ENCODE measurements around the gene ARRB1.

DNA sequence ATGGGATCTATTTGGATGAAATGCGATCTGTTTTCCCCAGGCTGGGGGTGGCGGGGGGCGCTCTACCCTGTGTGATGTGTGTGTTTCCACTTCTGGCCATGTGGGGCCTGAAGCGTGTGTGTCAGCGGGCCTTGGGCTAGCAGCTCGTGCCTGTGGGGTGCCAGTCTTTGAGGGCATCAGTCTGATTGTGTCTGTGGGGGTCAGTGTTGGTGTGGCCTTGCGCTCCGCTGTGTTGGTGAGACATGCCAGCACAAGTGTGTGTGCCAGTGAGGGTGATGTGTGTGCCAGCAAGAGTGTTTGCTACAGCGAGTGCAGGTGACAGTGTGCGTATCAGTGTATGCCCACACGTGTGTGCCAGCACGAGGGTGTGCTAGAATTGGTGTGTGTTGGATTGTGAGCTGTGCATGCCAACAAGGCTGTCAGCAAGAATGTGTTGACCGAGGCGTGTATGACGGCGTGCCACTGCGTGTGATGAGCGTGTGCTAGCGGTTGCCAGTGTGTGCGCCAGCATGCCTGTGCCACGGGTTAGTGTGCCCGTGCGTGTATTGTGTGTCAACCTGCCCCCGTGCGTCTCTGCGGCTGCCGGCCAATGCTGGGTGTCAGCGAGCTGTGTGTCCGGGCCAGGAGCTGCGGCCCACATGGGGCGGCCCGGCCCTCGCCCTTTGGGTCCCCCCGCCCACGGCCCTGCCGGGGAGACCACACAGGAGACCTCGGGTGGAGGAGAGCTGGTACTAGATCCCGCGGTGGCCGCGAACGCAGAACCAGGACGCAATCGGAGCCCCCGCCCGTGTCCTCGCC is 519 bp downstream of the ARRB1 start:
- TF ChIP-seq, protein P1, sequence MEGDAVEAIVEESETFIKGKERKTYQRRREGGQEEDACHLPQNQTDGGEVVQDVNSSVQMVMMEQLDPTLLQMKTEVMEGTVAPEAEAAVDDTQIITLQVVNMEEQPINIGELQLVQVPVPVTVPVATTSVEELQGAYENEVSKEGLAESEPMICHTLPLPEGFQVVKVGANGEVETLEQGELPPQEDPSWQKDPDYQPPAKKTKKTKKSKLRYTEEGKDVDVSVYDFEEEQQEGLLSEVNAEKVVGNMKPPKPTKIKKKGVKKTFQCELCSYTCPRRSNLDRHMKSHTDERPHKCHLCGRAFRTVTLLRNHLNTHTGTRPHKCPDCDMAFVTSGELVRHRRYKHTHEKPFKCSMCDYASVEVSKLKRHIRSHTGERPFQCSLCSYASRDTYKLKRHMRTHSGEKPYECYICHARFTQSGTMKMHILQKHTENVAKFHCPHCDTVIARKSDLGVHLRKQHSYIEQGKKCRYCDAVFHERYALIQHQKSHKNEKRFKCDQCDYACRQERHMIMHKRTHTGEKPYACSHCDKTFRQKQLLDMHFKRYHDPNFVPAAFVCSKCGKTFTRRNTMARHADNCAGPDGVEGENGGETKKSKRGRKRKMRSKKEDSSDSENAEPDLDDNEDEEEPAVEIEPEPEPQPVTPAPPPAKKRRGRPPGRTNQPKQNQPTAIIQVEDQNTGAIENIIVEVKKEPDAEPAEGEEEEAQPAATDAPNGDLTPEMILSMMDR (IDR thresholded peaks at IDR 0.05): no peak
- TF ChIP-seq ZFX (IDR thresholded peaks at IDR 0.05; ENCODE audit: borderline replicate concordance): no peak

Data from 22Rv1 (cell line).